ENCODE data around the gene ITPR2.

Gene ITPR2

DNA sequence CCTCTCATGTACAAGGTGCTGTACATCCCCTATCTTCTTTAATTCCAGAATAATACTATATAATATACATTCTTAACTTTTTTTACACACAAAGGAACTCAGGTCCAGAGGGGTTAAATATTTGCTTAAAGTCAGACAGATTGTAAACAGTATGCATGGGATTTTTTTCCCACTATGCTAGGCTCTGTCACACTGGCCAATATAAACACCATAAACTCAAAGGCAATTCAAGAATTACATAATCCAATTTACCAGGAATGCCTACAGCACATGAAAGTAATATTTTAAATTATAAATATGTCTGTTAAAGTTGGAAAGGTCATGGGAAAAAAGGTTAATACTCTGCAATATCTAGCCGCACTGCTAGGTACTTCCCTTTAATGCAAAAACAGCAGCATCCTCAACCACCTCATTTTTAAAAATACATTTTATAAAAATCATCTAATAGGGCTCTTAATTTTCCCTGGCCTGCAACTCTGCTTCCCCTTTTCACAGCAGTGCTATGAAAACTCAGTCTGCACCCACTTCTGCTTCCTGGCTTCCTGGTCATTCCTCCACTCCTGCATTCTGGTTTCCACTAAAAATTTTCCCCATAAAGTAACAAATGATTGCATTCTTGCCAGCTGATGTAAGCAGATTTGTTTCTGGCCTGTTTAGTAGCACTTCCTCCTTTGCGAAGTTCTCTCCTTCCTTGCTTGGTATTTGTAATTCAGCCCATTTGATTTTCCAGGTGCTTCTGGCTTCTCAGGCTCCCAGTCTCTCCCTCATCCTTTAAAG is 128.1 kb downstream of the ITPR2 start:
- DNase-seq (ENCODE audit: low read depth, low spot score) = no peak

- no peak for DNase-seq (ENCODE audit: low read depth, low spot score)
Observed at GRCh38 chr12:26704214-26704613, 128.8 kb downstream of the ITPR2 start.

- no peak for DNase-seq (ENCODE audit: low read depth, low spot score)
Observed at GRCh38 chr12:26702741-26703140, 130.3 kb downstream of the ITPR2 start.

- DNase-seq (ENCODE audit: low read depth, low spot score) = no peak
Observed at GRCh38 chr12:26701604-26702215, 131.3 kb downstream of the ITPR2 start.

DNA sequence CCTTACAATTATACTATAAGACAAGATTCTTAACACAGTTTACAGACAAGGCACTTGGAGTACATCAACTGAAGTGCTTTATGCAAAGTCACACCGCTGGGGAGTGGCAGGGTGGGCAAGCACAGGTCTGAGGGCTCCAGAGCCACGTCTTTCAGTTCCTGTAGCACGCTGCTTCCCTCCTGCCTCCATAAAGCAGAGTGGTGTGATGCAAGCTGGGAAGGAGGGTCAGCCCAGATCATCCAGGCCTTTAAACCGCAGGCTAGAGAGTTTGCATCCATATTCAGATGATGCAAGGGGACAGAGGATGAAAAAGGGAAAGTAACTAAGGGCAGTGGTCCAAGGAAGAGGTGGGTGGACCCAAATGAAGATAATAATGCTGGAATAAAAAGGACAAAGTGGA is 132.6 kb downstream of the ITPR2 start:
- no peak for DNase-seq (ENCODE audit: low read depth, low spot score)

DNA sequence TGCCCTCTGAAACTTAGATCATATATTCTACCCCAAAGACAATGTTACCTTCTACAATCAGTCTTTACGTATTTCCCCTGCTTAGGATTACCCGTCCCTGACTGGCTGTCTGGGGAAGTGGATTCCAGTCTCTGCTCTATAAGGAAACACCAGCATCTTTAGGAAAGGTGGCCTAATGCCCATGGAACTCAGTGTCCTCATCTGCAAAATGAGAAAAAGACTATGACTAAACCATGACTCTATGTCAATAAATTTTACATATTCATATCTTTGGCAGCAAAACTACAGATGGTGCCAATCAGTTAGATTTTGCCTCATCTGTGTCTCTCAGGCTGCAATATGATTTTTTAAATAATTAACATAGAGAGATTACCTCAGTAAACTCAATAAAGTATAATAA is 133.8 kb downstream of the ITPR2 start:
- DNase-seq (ENCODE audit: low read depth, low spot score) = no peak

GRCh38 chr12:26698186-26698585 is 134.8 kb downstream of the ITPR2 start:
- DNase-seq (ENCODE audit: low read depth, low spot score) = no peak

- no peak for DNase-seq (ENCODE audit: low read depth, low spot score)
Observed at GRCh38 chr12:26697217-26697616, 135.8 kb downstream of the ITPR2 start.

DNA sequence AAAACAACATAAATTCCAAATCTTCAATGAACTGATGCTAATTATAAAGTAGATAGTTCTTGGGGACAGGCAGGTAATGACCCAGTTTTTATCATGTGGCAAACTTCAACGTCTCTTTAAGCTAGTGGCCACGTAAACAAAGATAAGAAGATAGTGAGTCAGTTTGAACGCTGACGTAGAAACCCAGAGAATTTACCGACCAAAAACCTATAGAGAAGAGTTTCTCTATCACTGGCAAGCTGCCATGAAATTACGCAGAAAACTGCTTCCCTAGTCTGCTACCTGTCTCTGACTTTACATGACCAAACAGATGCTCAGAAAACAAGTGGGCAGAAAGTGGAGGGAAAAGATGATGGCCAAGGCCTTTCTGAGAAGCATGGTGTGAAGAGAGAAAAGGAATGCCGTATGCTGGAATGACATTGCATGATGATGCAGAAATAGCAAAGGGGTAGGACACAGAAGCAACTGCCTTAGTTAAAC is 136.3 kb downstream of the ITPR2 start:
- DNase-seq (ENCODE audit: low read depth, low spot score) = no peak

- DNase-seq (ENCODE audit: low read depth, low spot score) = no peak
Observed at GRCh38 chr12:26696048-26696612, 136.9 kb downstream of the ITPR2 start.

GRCh38 chr12:26694402-26694801 is 138.6 kb downstream of the ITPR2 start:
- no peak for DNase-seq (ENCODE audit: low read depth, low spot score)

GRCh38 chr12:26692407-26692806 is 140.6 kb downstream of the ITPR2 start:
- no peak for DNase-seq (ENCODE audit: low read depth, low spot score)

DNA sequence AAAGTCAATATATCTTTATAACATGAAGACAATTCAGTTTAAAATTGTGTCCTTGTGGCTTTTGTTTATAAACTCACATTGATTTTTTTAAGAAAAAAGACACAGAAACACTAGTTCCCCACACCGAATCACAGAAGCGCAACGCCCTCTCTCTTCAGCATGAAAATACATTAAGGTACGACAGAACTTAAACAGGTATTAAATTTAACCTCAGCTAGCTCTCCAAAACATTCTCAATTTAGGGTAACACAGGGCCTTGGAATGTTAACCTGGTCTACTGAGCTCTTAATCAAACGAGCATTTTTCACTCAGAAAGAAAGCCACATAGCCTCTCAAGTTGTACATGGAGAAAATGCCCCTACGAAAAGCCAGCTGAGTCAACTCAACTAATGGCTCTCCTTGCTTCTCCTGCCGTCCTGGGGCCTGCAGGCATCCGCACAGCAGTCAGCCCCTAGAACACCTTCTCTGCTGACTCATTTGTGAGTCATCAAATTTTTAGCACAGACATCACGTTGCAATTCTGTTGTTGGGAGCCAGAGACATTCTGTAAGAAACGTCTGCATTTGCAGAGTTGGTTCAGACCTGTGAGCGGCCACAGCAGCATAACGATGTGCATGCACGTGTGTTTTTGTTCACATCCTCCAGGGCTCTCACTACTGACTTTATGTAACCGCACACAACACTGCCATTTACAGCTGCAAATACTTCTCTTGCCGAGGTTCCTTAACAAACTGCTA is 141.6 kb downstream of the ITPR2 start:
- peak; percentile 89 for DNase-seq (ENCODE audit: low read depth, low spot score)

- DNase-seq (ENCODE audit: low read depth, low spot score) = no peak
Observed at GRCh38 chr12:26690601-26691000, 142.4 kb downstream of the ITPR2 start.

DNA sequence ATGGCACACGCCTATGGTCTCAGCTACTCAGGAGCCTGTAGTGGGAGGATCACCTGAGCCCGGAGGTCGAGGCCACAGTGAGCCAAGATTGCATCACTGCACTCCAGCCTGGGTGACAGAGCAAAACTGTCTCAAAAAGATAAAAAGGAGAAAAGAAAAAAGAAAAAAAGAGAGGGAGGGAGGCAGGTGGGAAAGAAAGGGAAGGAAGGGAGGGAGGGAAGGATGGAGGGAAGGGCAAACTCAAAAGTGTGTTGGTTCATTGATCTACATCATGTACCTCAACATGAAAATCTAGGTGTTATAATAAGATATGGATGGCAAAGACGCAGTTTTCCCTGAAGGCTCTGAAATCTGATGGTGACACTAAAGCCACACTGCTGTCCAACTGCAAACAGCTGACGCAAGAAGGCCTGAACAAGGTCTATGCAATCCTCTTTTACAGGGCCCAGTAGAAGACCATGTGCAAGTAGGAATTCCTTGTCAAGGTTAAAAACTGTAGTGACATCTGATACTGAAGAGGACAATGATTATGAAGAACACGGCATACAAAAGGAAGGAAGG is 143.6 kb downstream of the ITPR2 start:
- DNase-seq (ENCODE audit: low read depth, low spot score) = no peak

GRCh38 chr12:26688344-26688904 is 144.6 kb downstream of the ITPR2 start:
- DNase-seq (ENCODE audit: low read depth, low spot score) = no peak

DNA sequence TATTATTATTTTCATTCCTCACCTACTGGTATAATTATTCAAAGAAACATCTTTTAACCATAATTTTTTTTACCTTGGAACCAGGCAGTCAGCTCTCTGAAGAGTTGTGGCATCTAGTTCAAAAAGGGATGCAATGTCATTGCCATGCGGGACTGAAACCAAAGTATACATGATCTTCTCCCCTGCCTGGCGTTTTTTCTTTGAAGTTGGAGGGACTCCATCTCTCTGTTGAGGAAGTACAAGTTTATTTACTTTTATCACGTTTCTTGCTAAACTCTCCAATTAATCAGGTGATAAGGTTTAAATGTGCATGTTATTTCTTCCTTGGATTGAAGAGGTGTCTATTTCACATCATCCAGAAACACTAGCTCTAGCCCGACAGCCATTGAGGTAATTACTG is 146.6 kb downstream of the ITPR2 start:
- DNase-seq (ENCODE audit: low read depth, low spot score) = no peak

- DNase-seq (ENCODE audit: low read depth, low spot score) = no peak
Observed at GRCh38 chr12:26684101-26684500, 148.9 kb downstream of the ITPR2 start.

DNA sequence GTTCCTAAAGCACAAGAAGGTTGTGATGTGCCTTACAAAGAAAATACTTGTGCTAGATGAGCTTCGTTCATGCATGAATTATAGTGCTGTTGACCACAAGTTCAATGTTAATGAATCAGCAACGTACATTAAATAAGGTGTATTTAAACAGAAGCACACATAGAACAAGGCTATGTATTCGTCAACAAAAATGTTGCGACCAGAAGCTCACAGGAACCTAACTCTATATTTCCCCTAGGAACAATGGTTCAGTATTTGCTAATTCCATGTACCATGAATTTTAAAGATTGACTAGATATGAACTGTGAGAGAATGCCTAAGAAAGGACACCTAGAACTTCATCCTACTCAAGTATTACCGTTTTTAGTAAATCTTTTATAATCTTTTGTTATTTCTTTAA is 149.6 kb downstream of the ITPR2 start:
- no peak for DNase-seq (ENCODE audit: low read depth, low spot score)

DNA sequence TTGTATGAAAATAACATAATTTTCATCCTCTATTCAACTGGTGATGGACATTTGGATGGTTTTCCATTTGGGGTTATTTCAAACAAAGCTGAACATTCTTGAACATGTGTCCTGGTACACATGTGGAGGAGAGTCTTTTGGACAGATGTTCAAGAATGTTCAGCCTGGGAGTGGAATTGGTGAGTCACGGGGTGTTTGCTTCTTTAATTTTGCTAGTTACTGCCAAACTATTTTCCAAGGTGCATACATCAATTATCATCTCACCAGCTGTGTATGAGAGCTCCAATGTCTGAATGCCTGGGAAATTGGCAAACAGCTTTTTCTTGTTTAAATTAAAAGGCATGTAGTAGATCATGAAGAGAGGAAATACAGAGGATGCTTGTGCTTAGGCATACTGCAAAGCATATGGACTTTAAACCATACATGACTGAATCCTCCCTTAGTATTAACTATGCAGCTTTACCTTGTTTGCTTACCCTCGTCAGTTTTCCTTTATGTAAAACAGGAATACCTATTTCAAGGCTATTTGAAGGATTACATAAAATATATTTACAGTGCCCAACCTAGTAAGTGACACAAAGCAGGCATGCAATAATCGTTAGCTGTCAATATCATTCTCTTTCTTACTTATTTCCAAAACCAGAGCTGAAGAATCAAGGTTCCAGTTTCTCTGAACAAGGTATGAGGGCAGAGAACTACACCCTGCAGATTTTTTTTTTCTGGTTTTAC is 152.1 kb downstream of the ITPR2 start:
- DNase-seq (ENCODE audit: low read depth, low spot score) = no peak

Data from ELF-1 (cell line).